AG08395 (cell line): ENCODE data around the gene ZNF391.
"Not testable (repeated sequence)": the region's sequence is repeated elsewhere in the genome, so short reads cannot be mapped to it uniquely, and the experiment has no call there.

ENCODE experiments used
- DNase-seq: peaks from one replicate; pipeline ENCODE4 v3.0.0; 2012; ENCODE audit warnings: mixed read lengths, low spot score

The ZNF391 gene

GRCh38 chr6:27422651-27423332, 34.2 kb downstream of the ZNF391 start:
- no peak for DNase-seq

- not testable (repeated sequence) for DNase-seq
These were observed 36.3 kb downstream of the ZNF391 start for GRCh38 chr6:27424851-27425250.

- no peak for DNase-seq
These were observed 37.6 kb downstream of the ZNF391 start for GRCh38 chr6:27426045-27426620.

GRCh38 chr6:27428502-27428901, 39.9 kb downstream of the ZNF391 start:
- no peak for DNase-seq

- no peak for DNase-seq
These were observed 40.4 kb downstream of the ZNF391 start for GRCh38 chr6:27428966-27429365.

GRCh38 chr6:27433714-27434113, 45.2 kb downstream of the ZNF391 start:
- DNase-seq: no peak

- no peak for DNase-seq
These were observed 50.8 kb downstream of the ZNF391 start for GRCh38 chr6:27439371-27439770.

GRCh38 chr6:27441001-27441400, 52.4 kb downstream of the ZNF391 start:
- DNase-seq: no peak

GRCh38 chr6:27442932-27443331, 54.4 kb downstream of the ZNF391 start:
- DNase-seq: no peak

GRCh38 chr6:27448456-27448855, 59.9 kb downstream of the ZNF391 start:
- DNase-seq: no peak

GRCh38 chr6:27451660-27452390, 63.3 kb downstream of the ZNF391 start:
- DNase-seq: no peak

- DNase-seq: no peak
These were observed 63.9 kb downstream of the ZNF391 start for GRCh38 chr6:27452496-27452897.
